Measurements from ENCODE around the gene BBS5. TPM values are rescaled to one million over a fixed set of nuclear protein-coding genes. Genes with fewer than 3 reads are reported as not detected.

The BBS5 gene
- polyA plus RNA-seq, 1 donor from 2014 or later = 0.24 TPM

DNA sequence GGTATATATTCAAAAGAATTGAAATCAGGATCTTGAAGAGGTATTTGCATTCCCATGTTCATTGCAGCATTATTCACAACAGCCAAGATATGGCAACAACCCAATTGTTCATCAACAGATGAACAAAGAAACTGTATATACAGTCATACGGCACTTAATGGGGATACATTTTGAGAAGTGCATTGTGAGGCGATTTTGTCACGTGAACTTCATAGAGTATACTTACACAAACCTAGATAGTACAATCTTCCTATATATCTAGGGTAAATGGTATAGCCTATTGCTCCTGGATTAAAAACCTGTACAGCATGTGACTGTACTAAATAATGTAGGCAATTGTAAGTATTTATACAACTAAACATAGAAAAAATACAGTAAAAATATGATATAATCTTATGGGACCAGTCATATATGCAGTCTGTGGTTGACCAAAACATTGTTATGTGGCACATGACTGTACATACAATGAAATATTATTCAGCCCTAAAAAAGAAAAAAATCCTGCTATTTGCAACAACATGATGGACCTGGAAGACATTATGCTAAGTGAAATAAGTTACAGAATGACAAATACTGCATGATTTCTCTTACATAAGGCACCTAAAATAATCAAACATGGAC lies 9.2 kb upstream of the BBS5 start:
- Mint-ChIP-seq H3K4me1 (no peaks in the 10 kb centered on the region), H3K27ac (no peak overlapping the region), H3K4me3 (no peak overlapping the region), H3K36me3 (no peaks in the 10 kb centered on the region), H3K9me3 (no peaks in the 10 kb centered on the region), H3K27me3 (no peaks in the 10 kb centered on the region)

DNA sequence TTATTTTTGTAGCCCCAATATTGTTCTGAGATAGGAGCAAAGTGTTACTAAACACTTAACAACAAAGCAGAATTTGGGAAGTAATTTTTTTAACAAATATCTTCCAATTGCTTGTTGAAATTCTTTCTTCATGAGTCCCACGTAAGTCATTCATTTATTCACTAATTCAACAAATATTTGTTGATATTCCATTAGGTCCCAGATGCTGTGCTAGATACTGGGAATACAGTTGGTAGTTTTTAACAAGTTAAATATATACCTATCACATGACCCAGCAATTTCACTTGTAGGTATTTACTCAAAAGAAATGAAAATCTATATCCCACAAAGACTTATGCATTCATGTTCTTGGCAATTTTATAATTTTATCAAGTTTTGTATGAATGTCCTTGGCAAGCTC lies 7.0 kb upstream of the BBS5 start:
- Mint-ChIP-seq H3K36me3 (no peaks in the 10 kb centered on the region), H3K4me3 (no peak overlapping the region), H3K9me3 (no peaks in the 10 kb centered on the region), H3K4me1 (no peaks in the 10 kb centered on the region), H3K27ac (no peak overlapping the region), H3K27me3 (no peaks in the 10 kb centered on the region)

DNA sequence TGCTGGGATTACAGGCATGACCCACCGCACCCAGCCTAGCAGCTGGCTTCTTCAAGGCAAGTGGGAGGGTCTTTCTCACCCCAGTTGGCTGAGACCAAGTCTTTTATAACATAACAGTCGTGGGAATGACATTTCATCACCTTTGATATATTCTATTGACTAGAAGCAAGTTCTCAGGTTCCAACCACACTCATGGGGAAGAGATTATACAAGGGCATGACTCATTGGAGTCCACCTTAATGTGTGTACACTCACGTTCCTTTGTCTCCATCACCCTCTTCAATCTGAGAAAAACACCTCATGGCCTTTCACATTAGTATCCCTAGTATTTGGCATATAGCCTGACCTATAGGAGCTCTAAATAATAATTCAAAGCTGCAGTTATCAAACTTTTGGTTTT lies 2.8 kb upstream of the BBS5 start:
- H3K27ac Mint-ChIP-seq = no peak overlapping the region
- H3K36me3 Mint-ChIP-seq = no peaks in the 10 kb centered on the region
- no peaks in the 10 kb centered on the region for H3K9me3 Mint-ChIP-seq
- peak overlapping the region in 1 of 4 donors; percentile 13 for H3K4me3 Mint-ChIP-seq
- H3K4me1 Mint-ChIP-seq = peaks cover 3 to 8% (median 7%) of the 10 kb centered on the region in 3 donors
- H3K27me3 Mint-ChIP-seq = peaks cover 3% of the 10 kb centered on the region

DNA sequence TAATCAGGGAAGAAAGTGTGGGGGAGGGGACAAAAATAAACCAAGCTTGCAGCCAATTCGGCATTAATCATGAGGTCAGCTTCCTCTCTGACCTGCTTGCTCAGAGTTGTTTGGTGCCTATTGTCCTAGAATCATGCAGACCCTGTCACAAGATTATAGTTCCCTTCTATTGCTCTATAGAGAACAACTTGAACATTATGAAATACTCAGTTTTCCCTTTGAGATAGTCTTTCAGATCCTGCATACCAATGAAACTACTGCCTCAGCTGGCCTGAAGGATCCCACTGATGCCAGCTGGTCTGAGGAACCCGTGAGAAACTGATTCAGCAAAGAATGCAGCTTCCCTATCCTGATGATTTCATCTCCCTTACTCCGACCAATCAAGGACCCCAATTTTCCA lies 955 bp upstream of the BBS5 start:
- H3K9me3 Mint-ChIP-seq = no peaks in the 10 kb centered on the region
- H3K4me3 Mint-ChIP-seq = peak overlapping the region; percentile 76 to 95 (median 93)
- no peaks in the 10 kb centered on the region for H3K36me3 Mint-ChIP-seq
- H3K4me1 Mint-ChIP-seq = peaks cover 3 to 8% (median 7%) of the 10 kb centered on the region in 3 donors
- peak overlapping the region in 1 of 3 donors; percentile 78 for H3K27ac Mint-ChIP-seq
- peaks cover 3% of the 10 kb centered on the region for H3K27me3 Mint-ChIP-seq

DNA sequence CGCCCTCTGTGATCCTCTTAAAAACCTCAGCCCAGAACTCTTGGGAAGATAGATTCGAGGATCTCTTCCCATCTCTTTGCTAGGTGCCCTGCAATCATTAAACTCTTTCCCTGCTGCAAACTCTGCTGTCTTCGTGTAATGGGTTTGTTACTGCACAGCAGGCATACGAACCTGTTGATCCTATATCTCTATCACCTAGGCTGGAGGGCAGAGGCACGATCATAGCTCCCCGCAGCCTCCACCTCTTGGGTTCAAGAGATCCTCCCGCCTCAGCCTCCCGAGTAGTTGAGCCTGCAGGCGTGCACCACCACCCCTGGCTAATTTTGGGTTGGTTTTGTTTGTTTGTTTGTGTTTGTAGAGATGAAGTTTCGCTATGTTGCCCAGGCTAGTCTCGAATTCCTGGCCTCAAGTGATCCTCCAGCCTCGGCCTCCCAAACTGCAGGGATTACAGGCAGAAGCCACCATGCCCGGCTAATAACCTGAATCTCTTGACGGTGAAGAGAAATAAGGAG lies 493 bp upstream of the BBS5 start:
- H3K36me3 Mint-ChIP-seq = no peaks in the 10 kb centered on the region
- peak overlapping the region in 2 of 3 donors; percentile 8 to 78 for H3K27ac Mint-ChIP-seq
- no peaks in the 10 kb centered on the region for H3K9me3 Mint-ChIP-seq
- peak overlapping the region; percentile 84 to 95 (median 93) for H3K4me3 Mint-ChIP-seq
- H3K27me3 Mint-ChIP-seq = peaks cover 3% of the 10 kb centered on the region
- H3K4me1 Mint-ChIP-seq = peaks cover 3 to 8% (median 7%) of the 10 kb centered on the region in 3 donors

DNA sequence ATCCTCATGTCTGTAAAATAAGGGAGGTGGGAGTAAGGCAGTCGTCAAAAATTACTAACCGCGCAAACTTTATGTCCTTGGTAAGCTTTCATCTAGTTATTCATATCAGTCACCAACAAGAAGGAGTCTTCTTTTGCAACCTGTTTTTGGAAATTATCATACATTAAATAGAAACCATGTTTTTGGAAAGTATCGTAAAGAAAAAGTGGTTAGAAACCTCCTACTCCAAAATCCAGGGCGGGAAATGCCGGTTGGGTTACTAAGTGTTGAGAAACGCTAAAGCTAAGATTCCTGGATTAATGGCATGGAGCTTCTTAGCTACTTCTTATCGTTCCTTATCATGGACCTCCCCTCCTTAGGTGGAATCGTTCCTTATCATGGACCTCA lies 778 bp downstream of the BBS5 start:
- peak overlapping the region; percentile 84 to 95 (median 93) for H3K4me3 Mint-ChIP-seq
- peak overlapping the region in 1 of 3 donors; percentile 76 for H3K27ac Mint-ChIP-seq

DNA sequence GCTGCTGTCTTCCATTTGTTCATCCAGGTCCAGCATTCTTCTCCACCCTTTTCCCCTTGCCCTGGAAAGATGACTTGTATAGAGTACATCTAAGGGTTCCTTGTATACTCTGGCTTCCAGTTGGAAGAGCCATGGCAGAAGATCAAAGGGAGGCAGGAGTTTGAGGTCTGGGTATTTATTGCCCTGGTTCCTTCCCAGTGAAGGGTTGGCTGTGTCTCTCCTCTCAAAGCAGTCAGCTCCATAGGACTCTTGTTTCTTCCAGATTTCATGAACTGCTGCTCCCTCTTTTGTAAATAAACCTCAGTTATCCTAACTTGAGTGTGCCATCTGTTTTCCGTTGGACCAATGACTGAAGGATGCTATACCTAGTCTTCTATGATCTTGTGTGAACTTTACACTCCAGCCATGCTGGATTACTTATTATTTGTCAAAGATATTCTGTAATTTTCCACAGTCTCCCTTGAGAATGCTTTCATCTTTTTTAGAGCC lies 6.4 kb downstream of the BBS5 start:
- Mint-ChIP-seq H3K27ac (peak overlapping the region in 1 of 3 donors; percentile 33), H3K4me3 (no peak overlapping the region), H3K27me3 (no peaks in the 10 kb centered on the region), H3K36me3 (peaks cover 3% of the 10 kb centered on the region), H3K4me1 (no peaks in the 10 kb centered on the region), H3K9me3 (peaks cover 0 to under 1% (median 0%) of the 10 kb centered on the region in 3 donors)

More for the DNA sequence above, 778 bp downstream of the BBS5 start:
- H3K36me3 Mint-ChIP-seq = no peaks in the 10 kb centered on the region
- peaks cover 3 to 8% (median 7%) of the 10 kb centered on the region in 3 donors for H3K4me1 Mint-ChIP-seq
- peaks cover 3% of the 10 kb centered on the region for H3K27me3 Mint-ChIP-seq
- H3K9me3 Mint-ChIP-seq = no peaks in the 10 kb centered on the region

DNA sequence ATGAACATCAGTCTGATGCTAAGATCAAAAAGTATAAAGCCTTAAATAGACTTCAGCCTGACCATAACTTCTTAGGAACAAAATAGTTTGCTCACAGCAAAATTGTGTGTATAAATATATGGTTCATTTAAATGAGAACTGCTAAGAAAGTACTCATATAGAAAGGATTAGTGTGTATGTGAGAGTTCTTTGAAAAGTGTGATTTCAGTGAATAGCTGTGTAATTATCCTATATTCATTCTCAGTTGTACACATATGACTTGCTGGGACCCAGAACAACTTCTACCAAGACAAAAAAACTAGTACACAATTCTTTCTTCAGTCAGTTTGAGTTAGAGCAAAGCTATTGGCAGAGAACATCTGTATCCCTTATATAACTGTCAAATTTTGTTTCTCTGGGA lies 7.2 kb downstream of the BBS5 start:
- H3K27me3 Mint-ChIP-seq = no peaks in the 10 kb centered on the region
- peaks cover 0 to 2% (median 0%) of the 10 kb centered on the region in 3 donors for H3K9me3 Mint-ChIP-seq
- H3K27ac Mint-ChIP-seq = peak overlapping the region in 1 of 3 donors; percentile 2
- H3K4me1 Mint-ChIP-seq = no peaks in the 10 kb centered on the region
- H3K4me3 Mint-ChIP-seq = no peak overlapping the region
- peaks cover 3% of the 10 kb centered on the region for H3K36me3 Mint-ChIP-seq

DNA sequence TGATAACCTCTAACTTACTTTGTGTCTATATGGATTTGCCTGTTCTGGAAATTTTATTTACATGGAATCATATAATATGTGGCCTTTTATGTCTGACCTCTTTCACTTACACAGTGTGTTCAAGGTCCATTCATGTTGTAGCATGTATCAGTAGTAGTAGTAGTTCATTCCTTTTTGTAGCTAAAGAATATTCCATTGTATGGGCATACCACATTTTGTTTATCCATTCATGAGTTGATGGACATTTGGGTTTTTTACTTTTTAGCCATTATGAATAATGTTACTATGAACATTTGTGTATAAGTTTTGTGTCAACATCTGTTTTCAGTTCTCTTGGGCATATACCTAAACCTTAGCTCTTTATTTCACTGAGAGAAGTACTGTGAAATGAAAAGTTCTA lies 11.5 kb downstream of the BBS5 start:
- H3K4me3 Mint-ChIP-seq = no peak overlapping the region
- peaks cover 1% of the 10 kb centered on the region for H3K36me3 Mint-ChIP-seq
- H3K27ac Mint-ChIP-seq = no peak overlapping the region
- H3K9me3 Mint-ChIP-seq = peaks cover 0 to 2% (median 0%) of the 10 kb centered on the region in 3 donors
- H3K27me3 Mint-ChIP-seq = no peaks in the 10 kb centered on the region
- H3K4me1 Mint-ChIP-seq = no peaks in the 10 kb centered on the region

DNA sequence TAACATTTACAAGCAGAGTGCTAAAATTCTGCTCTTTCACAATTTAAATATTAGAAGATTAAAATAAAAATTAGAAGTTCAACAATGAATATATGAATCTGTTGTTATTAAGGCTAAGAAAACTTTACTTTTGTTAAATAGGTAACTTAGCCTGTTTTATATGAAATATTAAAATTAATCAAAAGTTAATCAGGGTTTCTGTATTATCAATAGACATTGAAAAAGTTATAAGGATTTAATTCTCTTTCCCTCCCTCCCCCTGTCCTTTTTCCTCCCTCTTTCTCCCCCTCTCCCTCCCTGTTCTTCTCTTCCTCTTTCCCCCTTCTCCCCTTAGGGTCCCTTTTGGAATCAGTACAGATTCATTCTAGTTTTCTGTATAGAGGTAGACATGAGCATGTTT lies 12.1 kb downstream of the BBS5 start:
- H3K27ac Mint-ChIP-seq = no peak overlapping the region
- H3K9me3 Mint-ChIP-seq = peaks cover 0 to 2% (median 0%) of the 10 kb centered on the region in 3 donors
- H3K4me3 Mint-ChIP-seq = no peak overlapping the region
- no peaks in the 10 kb centered on the region for H3K27me3 Mint-ChIP-seq
- H3K36me3 Mint-ChIP-seq = peaks cover 1% of the 10 kb centered on the region
- no peaks in the 10 kb centered on the region for H3K4me1 Mint-ChIP-seq

DNA sequence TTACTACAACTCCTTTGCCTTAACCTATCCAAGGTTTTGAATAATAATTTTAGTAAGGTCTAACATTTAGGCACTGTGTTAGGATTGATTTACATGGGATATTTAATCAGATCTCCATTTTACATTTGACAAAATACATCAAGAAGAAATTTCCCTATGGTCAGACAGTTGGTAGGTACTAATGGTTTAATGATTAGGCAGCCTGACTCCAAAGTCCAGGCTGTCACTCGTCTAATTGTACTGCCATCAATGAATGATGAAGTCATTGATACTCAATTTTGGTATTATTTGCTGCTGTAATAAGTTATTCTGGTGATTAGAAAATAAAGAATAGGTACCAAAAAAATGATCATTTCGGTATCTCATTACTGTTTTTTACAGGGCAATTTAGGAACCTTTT lies 14.1 kb downstream of the BBS5 start:
- H3K36me3 Mint-ChIP-seq = peaks cover 1% of the 10 kb centered on the region
- no peaks in the 10 kb centered on the region for H3K27me3 Mint-ChIP-seq
- no peak overlapping the region for H3K4me3 Mint-ChIP-seq
- peaks cover 0 to 2% (median 0%) of the 10 kb centered on the region in 3 donors for H3K9me3 Mint-ChIP-seq
- H3K27ac Mint-ChIP-seq = no peak overlapping the region
- H3K4me1 Mint-ChIP-seq = no peaks in the 10 kb centered on the region

DNA sequence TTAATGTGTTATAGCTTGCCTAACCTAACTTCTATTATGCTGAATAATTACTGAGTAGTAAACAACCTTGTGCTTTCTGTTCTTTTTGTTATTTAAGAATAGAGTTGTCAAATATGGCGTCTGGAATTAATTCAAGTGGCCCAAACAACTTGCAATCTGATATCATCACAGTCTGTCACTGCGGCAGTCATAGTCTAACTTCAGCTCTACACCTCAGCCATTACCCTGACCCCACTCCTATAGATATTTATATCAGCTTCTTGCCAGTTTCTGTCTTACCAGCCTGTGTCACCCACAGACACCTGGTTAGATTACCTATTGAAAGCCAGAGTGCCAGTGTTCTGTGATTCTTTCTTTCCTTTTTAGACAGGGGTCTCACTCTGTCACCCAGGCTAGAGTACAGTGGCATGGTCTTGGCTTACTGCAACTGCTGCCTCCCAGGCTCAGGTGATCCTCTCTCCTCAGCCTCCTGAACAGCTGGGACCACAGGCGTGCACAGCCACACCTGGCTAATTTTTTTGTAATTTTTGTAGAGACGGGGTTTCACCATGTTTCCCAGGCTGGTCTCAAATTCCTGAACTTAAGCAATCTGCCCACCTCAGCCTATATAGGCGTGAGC lies 16.1 kb downstream of the BBS5 start:
- Mint-ChIP-seq H3K27ac (peak overlapping the region in 1 of 3 donors; percentile 27), H3K4me3 (no peak overlapping the region), H3K4me1 (no peaks in the 10 kb centered on the region), H3K27me3 (no peaks in the 10 kb centered on the region), H3K9me3 (peaks cover 0 to 2% (median 0%) of the 10 kb centered on the region in 3 donors), H3K36me3 (no peaks in the 10 kb centered on the region)

DNA sequence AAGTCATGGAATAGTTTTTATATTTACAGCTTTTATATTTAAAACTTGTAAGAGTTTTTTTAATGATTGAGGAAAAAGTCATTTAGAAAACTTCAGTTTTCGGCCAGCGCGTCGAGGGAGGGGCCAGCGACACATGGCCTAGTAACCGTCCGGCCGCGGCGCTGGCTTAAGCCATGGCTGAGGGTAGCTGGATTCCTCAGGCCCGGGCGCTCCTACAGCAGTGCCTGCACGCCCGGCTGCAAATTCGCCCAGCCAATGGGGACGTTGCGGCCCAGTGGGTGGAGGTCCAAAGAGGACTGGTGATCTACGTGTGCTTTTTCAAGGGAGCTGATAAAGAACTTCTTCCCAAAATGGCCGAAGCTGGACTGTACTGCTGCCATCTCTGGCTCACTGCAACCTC lies 25.4 kb downstream of the BBS5 start:
- no peak overlapping the region for H3K27ac Mint-ChIP-seq
- H3K27me3 Mint-ChIP-seq = no peaks in the 10 kb centered on the region
- no peaks in the 10 kb centered on the region for H3K9me3 Mint-ChIP-seq
- H3K4me1 Mint-ChIP-seq = peaks cover 0 to 1% (median 0%) of the 10 kb centered on the region in 3 donors
- H3K36me3 Mint-ChIP-seq = no peaks in the 10 kb centered on the region
- H3K4me3 Mint-ChIP-seq = no peak overlapping the region

DNA sequence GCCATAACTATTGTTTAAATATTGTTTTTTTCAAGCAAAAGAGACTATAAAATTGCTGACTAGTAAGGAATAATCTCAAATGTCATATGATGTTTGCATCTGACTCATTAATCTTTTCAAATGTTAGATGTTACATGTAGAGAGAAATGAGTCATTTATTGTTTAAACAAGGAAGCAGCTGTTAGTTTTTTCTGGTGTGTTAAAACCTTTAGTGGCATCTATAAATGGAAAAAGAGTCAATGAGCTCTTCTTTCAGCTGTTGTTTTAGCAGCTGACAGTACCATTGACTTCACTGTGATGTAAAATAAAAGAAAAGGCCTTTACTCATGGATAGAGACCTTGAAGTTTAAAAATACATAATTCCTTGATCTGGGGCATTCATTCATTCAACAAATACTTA lies 28.4 kb downstream of the BBS5 start:
- H3K27ac Mint-ChIP-seq = no peak overlapping the region
- H3K4me3 Mint-ChIP-seq = no peak overlapping the region
- H3K27me3 Mint-ChIP-seq = peaks cover 2% of the 10 kb centered on the region
- H3K4me1 Mint-ChIP-seq = peaks cover 0 to 1% (median 0%) of the 10 kb centered on the region in 3 donors
- H3K9me3 Mint-ChIP-seq = no peaks in the 10 kb centered on the region
- no peaks in the 10 kb centered on the region for H3K36me3 Mint-ChIP-seq

DNA sequence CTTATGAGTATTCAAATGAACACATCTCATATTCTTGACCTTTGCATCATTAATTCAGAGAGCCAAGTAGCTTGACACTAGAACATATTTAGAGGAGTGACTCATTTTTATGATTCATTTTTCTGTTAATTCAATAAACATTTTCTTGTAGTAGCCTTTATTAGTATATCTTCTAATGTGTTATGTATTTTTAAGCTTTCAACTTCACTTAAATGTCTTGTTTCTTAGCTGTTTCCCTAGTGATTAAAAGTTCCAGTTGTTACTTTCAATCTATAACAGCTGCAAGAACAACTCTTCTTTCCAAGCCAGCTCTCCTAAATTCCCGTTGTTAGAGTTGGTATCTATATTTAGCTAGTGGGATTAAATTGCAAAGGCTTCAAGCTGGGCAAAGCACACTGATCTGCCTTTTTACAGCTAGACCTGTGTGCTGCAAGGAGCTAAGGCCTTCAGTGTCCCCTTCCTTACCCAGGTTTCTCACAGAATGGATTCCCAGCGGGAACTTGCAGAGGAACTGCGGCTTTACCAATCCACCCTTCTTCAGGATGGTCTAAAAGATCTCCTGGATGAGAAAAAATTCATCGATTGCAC lies 30.1 kb downstream of the BBS5 start, which contains the start of gene KLHL41:
Gene KLHL41, plus strand, starts transcription at position 405 of the 588 bp plus-strand sequence. Its CDS starts 77 bp downstream, at position 482.
- Mint-ChIP-seq H3K27me3 (peaks cover 2% of the 10 kb centered on the region), H3K27ac (no peak within 1 kb of the TSS), H3K9me3 (no peaks in the 10 kb centered on the region), H3K4me3 (no peak within 1 kb of the TSS), H3K36me3 (no peaks in the 10 kb centered on the region), H3K4me1 (no peaks in the 10 kb centered on the region)

Measured in IgD-negative memory B cell (primary cell).